Measurements from ENCODE around the gene ATOSB. TPM values are rescaled to one million over a fixed set of nuclear protein-coding genes. Genes with fewer than 3 reads are reported as not detected.

ATOSB gene
- total RNA-seq, 1 experiment from 2014 or later, result 10.6 TPM

DNA sequence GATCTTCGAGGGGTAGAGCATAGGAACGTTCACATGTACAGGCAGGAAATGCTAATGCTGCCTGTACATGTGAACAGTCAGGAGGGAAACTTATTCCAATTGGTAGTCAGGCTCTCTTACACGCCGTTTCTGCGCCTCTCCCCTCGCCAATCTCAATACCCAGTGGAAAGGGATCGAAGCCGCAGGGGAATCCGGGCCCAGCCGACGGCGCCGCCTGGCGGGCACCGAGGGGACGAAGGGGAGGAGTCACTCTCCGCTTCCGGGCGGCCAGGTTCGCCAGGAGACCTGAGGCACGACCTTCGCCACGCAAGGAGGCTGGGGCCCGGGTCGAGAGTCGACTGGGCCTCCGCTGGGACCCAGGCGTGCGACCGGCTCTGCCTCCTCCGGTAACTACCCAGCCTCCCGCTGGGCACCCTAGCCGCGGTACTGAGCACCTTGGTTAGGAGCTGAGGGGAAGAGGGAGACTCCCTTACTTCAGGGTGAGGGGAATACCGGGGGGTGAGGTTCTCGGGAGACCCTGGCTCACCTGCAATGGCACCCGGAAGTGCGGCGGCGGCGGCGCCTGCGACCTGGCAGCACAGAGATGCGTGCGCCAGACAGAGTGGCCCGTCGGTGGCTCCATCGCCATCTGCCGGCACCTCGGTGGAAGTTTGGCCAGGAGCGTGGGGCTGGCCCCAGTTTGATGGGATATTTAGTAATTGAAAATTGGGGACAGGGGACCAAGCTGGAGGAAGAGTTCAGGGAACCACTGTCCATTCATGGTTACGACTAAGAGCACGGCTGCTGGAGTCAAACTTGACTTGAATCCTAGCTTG lies 19.4 kb downstream of the ATOSB start, which contains the start of gene PIGO:
Gene PIGO (minus strand): TSS at position 557 of the 815 bp plus-strand sequence. CDS start 1,026 bp downstream, outside the sequence.
- DNase-seq (ENCODE audit: extremely low read depth, low read depth), result peak; percentile 71

DNA sequence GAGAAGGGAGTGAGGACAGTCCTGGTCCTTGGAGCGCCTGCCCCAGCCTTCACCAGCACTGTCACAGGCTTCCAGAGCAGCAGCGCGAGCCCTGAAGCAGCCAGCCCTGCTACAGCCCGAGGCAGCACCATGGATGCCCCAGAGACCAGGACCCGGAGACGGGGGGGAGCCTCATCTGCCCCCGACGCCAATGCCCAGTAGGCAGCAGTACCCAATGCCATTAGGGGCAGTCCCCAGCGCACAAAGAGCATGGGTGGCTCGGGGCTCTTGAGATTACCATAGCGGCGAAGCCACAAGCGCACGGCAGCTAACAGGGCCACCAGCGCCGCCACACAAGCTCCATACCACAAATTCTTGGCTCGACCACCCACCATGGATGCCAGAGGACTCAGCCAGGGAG lies 24.1 kb downstream of the ATOSB start:
- no peak for DNase-seq (ENCODE audit: extremely low read depth, low read depth)

DNA sequence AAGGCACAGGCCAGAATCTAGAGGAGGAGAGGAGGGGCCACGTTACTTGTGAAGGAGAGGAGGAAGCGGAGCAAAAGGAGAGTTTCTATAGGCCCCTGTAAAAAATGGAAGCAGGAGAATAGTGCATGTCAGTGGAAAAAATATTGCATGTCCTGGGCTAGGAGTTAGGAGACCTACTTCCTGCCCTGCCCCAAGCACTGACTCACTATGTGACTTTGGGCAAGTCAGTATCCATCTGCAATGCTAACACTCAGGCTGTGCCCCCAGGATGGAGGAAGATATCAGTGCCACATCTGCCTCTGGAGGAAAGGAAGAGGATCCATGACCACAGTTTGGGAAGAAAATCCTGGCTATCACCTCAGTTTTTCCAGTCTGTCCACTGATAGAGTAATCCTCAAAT lies 26.2 kb downstream of the ATOSB start:
- no peak for DNase-seq (ENCODE audit: extremely low read depth, low read depth)

DNA sequence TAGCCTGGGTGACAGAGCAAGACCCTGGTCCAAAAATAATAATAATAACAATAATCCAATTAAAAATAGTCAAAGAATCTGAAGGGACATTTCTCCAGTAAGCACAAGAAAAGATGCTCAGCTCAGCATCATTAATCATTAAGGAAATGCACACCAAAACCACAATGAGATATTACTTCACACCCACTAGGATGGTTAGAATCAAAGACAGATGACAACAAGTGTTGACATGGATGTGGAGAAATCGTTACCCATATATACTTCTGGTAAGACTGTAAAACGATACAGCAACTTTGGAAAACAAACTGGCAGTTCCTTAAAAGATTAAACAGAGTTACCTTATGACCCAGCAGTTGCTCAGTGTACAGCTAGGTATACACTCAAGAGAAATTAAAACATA lies 30.6 kb downstream of the ATOSB start:
- DNase-seq (ENCODE audit: extremely low read depth, low read depth), result no peak

DNA sequence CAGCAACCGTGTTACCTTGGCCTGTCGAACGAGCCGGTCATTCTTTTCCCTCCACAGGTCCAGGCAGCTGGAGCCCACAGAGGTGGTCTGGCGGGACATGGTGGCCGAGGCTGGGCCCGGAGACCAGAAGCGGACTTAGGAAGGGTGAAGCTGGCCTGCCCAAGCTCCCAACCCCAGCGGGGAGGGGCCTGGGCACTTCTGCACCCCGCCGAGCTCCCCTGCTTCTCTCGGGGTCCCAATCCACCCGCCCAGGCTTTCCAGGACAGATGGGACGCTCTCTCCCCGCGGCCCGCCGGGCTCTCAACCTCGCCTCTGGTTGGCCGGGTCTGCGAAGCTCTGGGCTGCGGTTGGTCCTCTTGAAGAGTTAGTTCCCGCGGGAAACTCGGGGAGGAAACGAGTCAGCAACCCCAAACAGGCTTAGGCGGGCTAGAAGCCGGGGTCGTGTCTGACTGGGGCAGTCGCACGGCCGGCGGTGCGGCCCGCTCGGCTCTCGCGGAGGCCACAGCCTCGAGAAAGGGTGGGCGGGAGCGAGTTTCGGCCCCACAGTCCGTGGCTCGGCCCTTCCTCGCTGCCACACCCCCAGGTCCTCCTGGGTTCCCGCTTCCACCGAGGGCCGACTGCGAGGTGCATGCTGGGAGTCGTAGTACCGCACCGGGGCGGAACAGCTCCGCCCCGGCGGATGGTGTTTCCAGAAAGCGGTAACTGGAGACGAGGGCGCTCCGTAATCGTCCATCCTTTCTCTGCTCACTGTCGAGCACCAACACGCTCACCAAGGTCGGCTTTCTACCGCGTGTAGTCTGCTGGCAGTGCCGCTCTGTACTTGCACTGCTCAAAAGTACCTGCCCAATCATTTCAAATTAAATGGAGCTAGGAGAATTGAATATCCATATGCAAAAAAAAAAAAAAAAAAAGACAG lies 36.0 kb downstream of the ATOSB start, which contains the start of gene FANCG:
Gene FANCG (minus strand): TSS at position 517 of the 916 bp plus-strand sequence. CDS start 418 bp downstream, at position 99.
- peak; percentile 82 for DNase-seq (ENCODE audit: extremely low read depth, low read depth)

DNA sequence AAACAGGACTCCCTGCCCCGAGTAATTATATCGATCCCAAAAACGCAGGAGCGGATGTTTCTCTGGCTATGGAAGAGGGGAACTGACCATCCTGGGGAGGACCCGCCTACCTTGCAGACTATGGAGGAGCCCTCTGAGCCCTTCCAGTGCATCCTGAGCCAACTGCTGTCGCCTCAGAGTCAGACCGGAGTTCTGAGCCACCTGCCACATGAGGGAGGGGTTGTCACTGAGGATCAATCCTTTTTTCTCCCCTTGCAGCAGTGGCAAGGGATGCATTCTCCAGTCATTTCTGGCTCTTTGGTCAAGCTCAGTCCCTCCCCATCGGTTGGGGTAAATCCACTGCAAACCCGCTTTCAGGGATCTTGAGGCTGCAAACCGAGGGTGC lies 36.6 kb downstream of the ATOSB start:
- no peak for DNase-seq (ENCODE audit: extremely low read depth, low read depth)

DNA sequence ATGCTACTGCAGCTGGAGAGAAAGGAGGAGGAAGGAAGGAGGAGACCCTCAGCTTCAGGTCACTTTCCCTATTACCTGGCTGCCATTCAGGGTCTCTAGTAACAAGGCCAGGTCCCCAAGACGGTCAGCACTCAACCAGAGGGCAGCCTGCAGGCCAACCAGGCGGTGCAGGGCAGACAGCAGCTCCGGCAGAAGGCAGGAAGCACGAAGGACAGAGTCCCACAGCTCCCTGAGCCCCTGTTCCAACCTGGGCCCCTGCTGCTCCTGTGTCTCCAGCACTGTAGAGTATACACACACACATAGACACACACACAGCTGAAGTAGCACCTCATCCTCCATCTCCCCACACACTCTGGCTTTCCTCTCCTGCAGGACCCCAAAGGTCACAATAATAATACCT lies 37.6 kb downstream of the ATOSB start:
- no peak for DNase-seq (ENCODE audit: extremely low read depth, low read depth)

DNA sequence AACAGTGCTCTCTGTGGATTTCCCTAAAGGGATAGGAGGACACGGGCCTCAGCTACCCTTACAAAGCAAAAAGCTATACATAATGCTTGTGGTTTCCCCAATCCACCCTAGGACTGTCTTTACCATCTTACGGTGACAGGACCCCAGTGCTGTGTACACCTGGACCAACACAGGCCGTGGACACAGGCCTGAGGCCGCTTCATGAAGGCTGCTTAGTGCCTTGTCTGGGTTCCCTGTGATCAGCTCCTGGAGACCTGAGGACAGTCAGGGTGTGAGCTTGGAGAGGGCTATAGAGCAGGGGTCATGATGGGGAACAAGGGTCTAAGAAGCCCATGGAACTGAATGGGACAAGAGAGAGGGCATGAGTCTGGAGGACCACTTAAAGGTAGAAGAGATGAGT lies 38.8 kb downstream of the ATOSB start:
- DNase-seq (ENCODE audit: extremely low read depth, low read depth), result no peak

DNA sequence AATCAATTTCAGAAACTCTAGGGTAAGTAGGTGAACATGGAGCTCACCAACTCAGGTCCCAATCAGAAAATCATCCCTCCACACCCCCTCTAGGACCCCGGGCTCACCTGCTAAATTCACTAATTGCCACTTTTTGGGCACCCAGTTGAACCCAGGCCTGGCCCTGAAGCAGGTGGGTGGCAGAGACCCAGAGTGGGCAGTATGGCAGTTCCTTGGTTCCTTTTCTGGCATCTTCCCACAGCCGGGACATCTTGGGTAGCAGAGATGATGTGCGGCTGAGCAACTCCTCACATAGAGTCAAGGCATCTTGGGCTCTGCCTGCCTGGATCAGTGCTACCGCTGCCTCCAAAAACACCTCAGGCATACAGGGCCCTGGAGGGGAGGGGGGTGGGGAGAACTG lies 40.3 kb downstream of the ATOSB start:
- DNase-seq (ENCODE audit: extremely low read depth, low read depth), result no peak

DNA sequence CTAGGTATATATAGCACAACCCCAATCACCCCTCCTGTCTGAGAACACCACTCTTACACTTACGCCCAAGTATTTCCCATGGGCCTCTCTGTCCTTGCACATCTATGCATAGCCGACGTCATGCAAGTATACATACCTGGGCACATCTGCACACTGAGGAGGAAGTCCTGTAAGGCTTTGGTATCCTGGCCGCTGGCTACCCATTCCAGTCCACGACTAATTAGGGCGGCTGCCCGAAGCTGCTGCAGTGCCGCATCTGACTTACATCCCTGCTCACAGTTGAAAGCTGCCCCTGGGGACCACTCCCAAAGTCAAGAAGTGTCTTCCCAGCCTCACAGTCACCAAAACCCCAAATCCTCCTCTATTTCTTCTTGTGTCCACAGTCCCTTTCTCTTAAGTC lies 40.9 kb downstream of the ATOSB start:
- no peak for DNase-seq (ENCODE audit: extremely low read depth, low read depth)

DNA sequence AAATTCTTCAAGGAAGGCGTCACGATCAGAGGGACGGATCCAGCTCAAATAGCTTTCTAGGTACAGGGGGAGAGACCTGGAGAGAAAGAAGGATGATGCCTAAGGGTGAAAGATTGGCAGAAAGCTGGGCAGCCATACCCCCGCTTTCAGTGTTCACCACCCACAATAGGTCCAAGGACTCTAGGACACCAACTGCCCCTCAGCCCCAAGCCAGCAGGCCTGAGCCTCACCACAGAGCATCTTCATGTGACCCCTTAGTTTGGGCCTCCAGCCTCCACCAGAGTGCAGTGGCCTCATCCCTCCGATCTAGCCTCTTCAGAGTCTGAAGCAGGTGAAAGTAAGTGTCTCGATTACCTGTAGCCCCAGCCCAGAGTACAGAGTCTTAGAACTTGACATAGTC lies 41.5 kb downstream of the ATOSB start:
- no peak for DNase-seq (ENCODE audit: extremely low read depth, low read depth)

DNA sequence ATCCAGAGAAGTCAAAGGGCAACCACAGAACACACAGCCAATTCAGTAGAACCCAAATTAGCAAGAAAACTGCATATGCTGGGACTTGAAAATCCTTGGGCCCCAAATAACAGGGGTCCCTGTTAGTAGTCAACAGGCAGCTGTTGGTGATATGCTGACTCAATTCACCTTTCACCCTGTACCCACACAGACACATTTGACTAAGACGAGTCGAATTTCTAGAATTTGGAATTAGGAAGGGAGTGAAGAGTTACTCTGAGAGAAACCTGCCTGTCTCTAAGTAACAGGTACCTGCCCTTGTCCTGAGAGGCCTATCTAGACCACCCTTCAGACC lies 42.4 kb downstream of the ATOSB start:
- no peak for DNase-seq (ENCODE audit: extremely low read depth, low read depth)

DNA sequence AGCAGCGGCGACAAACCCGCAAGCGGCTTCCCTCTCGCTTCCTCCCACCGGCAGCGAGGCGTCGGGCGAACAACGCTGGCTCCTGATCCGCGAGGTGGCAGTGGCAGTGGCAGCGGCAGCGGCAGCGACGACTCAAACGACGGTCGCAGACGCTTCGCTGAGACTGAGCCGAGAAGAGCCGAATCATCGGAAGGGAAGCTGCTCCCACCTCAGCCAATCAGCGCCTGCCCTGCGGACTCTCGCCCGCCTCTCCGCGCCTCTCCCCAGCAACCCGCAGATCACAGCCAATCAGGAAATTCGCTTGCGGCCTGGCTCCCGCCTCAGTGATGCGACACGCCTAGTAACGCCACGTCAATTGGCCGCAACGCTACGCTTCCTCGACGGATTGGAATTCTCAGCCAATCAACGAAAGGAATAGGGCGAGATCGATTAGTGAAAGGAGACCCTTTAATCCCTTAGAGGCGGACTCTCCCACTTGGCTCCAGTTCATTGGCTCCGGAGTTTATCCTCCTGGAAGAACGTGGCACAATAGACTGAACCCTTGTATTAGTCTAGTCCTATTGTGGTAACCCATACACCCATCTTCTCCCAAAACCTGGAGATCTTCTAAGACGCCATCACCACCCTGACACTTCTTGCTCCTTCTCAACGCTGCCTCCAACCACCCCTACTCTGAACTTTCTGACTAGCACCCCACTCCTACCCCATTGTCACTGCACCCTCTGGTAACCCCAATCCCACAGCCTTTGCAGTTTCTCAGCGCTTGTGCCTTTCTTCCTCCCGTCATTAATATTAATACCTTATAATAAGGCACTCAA lies 43.0 kb downstream of the ATOSB start, which contains the start of gene VCP:
Gene VCP (minus strand): TSS at position 165 of the 818 bp plus-strand sequence. CDS start 272 bp downstream, outside the sequence.
- peak; percentile 98 for DNase-seq (ENCODE audit: extremely low read depth, low read depth)

DNA sequence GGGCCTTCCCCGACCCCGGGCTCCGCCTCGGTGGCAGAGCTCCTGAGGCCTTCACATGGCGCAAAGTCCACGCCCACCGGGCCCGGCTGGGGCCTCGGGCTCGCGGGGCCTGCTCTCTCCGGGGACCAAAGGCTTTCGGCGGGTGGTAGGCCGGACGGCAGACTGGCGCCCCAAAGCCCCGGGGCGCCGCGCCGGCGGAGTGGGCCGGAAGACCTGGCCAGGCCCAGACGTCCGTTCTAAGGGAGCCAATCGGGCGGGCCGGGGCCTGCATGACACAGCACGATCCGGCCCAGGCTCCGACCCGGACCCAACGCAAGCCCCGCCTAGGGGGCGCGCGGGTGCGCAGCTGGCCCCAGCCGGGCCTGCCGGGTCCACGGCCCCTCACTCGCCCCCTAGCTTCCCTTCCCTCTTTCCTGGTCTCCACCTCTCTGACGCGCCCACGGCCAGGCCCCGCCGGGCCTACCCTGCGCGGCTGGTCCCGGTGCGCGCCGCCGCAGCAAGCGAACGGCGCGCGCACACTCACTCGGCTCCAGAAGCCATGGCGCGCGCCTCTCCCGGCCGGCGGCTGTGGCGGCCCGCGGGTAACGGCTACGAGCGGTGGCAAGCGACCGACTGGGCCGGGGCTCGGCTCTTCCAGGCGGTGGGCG lies 43.7 kb downstream of the ATOSB start:
- peak; percentile 77 for DNase-seq (ENCODE audit: extremely low read depth, low read depth)

DNA sequence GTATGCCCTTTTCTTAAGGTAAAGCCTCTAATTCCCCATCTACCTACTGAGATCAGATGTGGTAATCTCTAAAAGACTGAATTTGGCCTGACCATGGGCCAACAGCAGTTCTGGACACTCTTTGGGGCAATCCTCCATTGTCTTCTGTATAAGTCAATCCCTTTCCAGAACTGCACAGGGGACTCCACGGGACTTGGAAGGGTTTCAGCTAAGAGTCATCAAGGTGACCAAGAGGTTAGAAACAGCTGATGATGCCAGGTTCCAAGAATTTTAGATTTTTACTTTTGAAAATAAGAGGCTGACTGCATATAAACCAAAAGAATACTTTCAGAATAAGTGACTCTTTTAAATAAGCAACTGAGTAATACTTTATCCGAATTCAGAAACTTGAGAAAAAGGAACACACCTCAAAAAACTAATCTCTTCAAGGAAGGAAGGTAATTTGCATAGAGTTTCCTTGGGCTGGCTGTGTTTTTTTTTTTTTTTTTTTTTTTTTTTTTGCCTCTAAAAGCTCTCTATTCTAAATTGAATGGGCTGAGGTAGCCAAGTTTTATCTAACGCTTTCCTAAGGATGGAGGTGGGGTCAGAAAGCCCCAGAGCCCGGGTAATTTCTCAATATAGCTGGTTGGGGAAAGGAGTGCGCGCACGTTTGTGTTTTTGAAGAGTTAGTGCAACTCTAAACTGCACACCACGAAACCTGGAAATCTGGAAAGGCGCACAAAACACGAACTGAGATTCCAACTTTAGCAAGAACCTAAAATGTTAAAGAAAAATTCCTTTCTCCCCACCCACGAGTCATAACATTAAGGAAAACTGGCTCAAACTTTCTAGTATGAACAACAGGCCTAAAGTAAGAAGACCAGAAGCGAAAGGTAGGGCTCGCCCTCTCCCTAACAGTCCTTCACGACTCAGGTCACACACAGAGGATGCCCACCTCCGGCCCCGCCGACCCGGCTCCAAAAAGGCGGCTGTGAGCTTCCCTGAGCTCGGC lies 44.5 kb downstream of the ATOSB start:
- DNase-seq (ENCODE audit: extremely low read depth, low read depth), result no peak

DNA sequence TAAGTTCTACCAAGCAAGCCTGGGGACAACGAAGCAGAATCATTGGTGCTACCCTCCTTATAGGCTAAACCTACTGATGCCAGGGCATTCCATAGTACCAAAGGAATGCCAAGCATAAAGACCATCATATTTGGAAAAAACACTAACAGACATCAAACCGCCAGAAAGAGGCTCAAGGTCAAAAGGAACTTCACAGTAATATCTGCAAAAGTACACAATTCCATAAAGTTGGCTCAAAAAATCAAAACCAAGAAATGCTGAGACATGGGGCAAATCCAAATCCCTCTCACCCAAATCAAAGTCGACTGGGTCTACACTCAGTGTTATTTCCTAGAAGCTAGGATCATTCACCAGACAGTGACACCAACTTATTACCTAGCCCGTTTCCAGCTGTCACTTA lies 46.6 kb downstream of the ATOSB start:
- no peak for DNase-seq (ENCODE audit: extremely low read depth, low read depth)

DNA sequence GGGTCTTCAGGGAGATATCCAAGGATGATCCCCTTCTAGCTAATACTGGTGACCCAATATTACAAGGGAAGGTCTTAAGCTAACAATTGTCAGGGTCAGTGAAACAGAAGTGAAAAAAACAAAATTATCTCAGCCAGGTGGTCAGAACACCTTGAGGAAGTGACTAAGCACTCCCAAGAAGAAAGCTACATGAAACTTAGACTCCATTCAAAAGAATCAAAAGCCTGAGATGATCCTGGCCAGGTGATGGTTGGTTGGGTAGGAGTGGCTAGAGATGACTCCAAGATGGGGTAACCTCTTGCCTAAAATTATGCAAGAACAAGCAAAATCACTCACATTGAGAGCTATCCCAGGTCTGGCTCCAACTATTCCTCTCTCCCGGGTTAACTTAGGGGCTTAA lies 48.6 kb downstream of the ATOSB start:
- no peak for DNase-seq (ENCODE audit: extremely low read depth, low read depth)

DNA sequence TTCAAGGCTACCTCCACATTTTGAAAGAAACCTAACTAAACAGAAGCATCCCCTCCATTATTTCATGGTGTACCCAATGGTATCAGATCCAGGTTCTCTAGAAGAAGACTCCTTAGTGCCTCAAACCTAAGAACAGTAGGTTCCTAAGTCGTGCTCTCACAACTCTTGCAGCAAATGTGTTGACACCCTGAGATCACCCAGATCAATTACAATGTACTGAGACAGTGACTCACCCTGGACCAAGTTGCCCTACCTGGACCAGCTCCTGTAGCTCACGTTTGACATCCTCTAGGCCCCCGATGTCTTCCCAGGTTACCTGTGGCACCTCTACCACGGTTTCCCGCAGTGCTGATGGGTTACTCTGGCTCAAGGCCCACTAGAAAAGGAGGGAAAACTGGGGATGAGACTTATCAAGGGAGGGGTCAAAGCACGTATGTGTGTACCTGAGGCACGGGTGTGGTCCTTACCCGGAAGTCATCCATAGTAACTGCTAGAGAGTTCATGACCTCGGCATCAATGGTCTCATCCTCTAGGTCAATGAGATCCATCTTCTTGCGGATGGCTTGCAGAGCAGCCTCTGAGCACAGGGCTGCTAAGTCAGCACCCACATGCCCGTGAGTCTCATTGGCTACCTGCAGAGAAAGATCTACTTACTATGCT lies 55.0 kb downstream of the ATOSB start:
- DNase-seq (ENCODE audit: extremely low read depth, low read depth), result no peak
